Hippocampal formation (tissue), 2 donors: ENCODE results near the gene LRRC14B.

Source experiments
- DNase-seq, 2 donors: peaks; one replicate each; lab custom pipeline; 2025; lab: John Stamatoyannopoulos, UW

The LRRC14B gene

DNA sequence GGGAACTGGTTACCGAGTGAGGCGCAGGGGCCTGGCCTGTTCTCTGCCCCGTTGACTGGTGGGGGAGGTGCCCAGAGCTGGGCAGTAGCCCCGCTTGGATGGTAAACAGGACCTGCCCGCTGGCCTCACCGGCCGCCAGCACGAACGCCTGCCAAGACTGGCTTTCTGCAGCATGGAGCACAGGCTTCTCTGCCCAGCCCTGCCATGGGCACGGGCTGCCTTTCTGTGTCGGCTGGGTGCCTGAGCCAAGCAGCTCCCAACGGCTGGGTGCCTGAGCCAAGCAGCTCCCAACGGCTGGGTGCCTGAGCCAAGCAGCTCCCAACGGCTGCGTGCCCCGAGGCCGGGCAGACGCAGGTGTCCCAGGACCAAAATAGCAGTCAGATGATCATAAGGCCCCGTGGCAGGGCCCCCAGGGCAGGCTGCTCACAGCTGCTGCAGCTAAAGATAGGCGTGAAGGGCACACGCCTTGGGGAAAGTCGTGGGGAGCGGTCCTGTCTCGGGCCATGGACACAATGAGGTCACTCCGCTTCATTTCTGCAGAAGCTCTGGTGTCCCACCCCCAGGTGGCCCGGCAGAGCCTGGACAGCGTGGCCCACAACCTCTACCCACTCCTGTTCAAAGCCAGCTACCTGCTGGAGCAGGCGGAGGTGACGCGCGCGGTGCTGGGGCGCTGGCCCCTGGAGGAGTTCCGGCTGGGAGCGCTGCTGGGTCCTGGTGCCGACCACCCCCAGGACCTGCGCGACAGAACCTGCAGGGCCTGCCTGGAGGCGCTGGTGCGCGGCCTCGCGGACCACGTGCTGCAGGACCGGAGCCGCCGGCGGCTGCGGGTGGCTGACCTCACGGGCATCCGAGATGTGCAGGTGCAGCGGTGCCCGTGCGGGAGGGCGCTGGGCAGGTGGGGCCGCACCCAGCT is at the start of gene LRRC14B:
TSS of gene LRRC14B (plus strand) at position 460 of the 913 bp plus-strand sequence. CDS start at position 504, 44 bp downstream.
- DNase-seq = peak; percentile 25 to 31

DNA sequence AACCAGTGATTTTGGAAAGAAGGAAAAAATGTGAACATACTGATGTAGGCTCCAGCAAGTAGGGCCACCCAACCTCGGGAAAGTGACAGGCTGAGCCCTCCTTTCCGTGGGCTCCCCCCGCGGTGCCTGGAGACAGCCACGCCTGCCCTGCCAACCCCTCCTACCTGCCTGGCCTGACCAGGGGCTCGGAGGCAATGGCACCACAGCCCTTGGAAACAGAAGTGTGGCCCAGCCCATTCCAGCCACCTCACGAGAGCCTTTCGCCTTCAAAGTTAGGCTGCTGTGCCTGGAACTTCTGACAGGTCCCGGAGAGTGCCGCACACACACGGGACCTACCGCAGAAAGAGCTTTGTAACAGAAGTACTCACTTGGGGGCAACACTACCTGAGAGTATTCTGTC is 49.5 kb upstream of the LRRC14B start:
- no peak for DNase-seq

DNA sequence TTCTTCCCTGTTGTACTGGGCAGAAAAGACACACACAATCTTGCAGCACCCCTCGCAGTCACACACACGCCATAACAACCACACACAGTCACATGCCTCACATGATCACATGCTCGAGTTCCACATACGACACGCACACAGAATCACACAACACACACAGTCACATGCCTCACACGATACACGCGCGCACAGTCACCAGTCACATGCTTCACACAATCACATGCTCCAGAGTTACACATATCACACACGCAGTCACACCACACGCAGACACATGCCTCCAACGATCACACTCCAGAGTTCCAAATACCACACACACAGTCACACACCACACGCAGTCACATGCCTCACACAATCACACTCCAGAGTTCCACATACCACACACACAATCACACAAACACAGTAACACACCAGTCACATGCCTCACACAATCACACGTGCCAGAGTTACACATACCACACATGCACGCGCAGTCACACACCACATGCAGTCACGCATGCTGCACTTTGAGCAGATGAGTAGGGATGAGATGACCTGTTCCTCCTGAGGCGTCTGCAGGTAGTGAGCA is 49.0 kb upstream of the LRRC14B start:
- DNase-seq = no peak

DNA sequence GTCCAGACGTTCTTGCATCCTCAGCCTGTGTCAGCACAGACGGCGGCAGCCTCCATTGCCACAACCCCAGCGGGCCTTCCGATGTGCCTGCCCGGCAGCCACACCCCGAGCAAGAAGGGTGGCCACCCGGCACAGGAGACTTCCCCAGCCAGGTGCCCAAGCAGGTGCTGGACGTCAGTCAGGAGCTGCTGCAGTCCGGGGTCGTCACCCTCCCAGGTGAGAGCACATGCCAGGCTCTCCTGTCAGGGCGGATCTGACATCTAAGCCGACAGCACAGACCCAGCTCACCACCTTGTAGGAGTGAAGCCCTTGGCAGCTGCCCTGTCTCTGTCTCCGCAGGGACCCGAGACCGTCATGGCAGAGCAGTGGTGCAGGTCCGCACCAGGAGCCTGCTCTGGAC is 48.3 kb upstream of the LRRC14B start:
- no peak for DNase-seq

DNA sequence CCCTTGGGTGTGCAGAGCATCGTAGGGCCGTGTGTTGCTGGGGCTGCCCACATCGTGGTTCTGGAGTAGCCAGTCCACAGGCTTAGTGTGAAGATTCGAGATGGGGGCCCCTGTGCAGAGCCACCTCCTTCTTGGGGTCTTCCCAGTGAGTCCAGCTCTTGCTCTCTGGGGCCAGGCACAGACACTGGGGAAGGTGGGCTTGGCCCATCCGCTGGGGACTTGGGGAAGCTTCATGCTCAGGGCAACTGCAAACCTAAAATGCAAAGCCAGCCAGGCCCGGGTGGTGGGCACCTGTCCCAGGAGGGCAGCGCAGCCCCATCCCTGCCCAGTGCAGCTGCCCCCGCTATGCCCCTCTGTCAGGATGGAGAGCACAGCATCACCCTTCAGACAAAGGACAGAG is 46.4 kb upstream of the LRRC14B start:
- no peak for DNase-seq

DNA sequence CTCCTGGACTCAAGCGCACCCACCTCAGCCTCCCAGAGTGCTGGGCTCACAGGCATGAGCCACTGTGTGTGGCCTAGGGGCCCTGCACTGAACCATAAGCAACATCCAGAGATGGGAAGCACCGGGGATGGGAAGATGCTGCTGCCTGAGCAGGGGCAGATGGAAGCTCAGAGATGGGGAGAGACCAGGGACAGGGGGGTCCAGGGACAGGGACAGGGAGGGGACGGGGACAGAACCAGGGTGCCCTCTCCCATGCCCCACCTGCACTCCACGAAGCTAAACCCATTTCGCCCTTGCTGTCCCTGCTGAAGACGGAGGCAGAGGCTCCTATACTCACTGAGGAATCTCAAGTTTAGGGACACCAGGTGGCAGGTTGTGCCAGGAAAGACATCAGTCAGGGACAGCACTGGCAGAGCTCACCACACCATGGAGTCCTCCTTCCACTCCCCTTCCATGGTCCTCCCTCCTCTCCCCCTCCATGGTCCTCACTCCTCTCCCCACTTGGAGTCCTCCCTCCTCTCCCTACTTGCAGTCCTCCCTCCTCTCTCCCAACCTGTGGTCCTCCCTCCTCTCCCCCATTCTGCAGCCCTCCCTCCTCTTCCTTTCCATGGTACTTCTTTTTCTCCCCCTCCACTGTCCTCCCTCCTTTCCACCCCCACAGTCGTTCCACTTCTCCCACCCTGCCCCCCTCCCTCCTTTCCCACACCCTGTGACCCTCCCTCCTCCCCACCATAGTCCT is 45.5 kb upstream of the LRRC14B start:
- DNase-seq = no peak

DNA sequence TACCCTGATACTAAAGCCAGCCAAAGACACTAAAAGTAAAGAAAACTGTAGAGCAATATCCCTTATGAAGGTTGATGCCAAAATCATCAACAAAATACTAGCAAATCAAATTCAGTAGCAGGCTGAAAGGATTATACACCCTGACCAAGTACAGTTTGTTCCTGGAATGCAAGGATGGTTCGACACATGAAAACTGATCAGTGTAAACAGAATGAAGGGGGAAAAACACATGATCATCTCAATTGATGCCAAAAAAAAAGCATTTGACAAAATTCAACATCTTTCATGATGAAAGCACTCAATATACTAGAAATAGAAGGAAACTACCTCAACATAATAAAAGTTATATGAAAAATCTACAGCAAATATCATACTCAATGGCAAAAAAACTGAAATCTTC is 43.5 kb upstream of the LRRC14B start:
- DNase-seq = no peak

DNA sequence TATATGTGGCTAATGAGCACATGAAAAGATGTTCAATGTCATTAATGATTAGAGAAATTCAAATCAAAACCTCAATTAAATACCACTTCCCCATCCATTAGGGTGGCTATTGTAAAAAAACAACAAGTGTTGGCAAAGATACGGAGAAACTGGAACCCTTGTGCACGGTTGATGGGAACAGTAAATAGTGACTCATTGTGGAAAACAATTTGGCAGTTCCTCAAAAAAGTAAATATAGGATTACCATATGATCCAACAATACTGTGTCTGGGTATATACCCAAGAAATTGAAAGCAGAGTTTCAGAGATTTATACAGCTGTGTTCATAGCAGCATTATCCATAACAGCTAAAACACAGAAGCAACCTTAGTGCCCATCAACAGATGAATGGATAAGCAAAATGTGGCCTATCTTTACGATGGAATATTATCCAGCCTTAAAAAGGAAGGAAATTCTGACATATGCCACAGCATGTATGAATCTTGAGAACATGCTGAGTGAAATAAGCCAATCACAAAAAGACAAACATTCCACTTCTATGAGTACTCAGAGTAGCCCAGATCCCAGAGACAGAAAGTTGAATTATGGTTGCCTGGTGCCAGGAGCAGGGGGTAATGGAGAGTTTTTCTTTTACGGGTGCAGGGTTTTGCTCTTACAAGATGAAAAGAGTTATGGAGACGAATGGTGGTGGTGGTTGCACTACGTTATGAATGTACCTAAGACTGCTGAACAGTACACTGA is 41.4 kb upstream of the LRRC14B start:
- no peak for DNase-seq

DNA sequence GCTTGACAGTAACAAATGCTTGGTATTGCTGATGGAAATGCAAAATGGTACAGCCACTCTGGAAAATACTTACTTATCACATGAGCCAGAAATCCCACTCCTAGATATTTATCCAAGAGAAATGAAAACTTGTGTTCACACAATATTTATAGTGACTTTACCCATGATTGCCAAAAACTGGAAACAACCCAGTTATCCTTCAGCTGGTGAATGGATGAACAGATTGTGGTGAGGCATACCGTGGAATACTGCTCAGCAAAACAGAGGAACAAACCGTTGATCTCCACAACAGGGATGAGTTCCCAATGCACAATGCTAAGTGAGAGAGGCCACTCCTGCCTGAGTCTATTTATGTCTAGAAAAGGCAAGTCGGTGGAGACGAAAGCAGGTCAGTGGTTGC is 40.5 kb upstream of the LRRC14B start:
- peak in 1 of 2 donors; percentile 4 for DNase-seq

DNA sequence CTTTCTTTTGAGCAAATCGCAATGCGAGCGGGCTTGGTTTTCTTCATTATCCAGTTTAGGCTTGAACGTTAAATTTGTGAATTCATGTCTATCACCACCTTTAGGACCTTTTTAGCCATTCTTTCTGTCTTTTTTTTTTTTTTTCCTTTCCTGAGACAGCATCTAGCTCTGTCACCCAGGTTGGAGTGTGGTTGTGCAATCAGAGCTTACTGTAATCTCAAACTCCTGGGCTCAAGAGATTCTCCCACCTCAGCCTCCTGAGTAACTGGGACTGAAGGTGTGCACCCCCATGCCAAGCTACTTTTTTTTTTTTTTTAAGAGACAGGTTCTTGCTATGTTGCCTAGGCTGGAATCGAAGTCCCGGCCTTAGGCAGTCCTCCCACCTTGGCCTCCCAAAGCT is 39.2 kb upstream of the LRRC14B start:
- DNase-seq = no peak

DNA sequence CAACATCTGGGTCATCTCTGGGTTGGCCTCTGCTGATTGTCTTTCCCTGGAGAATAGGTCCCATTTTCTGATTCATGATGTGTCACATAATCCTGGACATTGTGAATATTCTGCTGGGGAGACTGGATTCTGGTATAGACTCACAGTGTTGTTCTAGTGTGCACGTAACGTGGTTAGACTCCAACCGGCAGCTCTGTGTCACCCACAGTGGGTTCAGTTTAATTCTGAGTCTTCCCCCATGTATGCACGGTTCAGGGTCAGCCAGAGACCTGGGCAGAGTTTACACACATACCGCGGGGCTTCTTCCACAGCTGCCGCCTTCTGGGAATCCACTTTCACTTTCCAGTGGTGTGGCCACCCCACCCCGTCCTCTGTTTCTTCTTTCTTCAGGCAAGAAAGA is 38.0 kb upstream of the LRRC14B start:
- DNase-seq = no peak

DNA sequence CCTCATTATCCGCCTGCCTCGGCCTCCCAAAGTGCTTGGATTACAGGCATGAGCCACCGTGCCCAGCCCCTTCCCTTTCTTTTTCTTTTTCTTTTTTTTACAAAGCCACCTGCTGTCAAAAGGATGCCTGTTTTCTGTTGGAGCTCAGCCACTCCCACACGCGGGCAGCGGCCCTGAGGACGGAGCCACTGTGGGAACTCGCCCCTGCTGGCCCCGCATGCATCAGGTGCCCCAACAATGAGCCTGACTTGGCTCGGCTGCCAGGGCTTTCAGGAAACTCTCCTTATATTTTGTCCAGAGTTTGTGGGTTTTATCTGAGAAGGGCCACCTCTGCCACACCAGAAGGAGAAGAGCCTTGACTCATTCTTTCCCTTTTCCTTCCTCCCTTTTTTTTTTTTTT is 37.1 kb upstream of the LRRC14B start:
- no peak for DNase-seq

DNA sequence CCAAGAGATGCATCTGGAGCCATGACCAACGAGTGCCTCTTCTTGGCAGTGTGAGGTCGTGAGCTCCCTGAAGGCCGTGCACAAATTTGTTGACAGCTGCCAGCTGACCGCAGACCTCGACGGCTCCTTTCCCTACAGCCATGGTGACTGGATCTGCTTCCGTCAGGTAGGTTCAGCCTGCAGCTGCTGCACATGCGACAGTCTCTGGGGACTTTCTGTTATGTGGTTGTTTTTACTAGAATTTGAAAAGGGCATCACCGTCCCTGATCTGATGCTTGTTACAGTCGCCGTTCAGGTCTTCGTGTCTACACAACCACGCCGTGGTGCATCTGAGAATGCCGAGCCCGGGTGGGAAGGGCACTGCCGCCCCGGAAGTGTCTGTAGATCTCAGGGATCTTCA is 36.5 kb upstream of the LRRC14B start:
- DNase-seq = no peak

DNA sequence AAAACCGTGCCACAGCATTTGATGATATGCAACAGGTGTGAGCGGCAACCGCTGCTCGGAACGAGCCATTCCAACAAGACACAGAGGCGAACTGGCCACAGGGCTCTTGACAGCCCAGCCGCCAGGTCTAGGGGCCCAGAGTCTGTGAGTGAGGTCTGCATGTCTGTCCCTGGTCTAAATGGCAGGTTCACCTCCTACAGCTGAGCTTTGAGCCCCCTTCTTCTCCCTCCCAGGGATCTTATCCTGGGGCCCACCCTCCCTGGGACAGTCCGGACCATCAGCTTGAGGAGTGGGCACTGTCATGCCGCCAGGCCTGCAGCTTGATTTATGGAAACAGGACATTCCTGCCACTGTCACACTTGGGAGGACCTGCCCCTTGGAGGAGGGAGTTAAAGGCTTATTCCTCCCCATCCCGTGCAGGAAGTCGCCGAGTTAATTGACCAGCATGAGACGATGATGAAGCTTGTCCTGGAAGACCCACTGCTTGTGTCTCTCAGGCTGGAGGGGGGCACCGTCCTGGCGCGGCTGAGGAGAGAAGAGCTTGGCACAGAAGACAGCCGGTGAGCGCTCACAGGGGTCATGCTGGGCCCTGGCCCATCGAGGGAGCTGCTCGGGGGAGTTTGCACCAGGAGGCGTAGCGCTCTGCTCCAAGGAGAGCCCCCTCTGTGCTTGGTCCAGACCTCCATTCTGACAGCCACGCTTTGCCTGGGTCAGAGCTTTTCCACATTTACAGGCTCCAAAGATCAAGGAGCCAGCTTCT is 35.5 kb upstream of the LRRC14B start:
- DNase-seq = no peak

DNA sequence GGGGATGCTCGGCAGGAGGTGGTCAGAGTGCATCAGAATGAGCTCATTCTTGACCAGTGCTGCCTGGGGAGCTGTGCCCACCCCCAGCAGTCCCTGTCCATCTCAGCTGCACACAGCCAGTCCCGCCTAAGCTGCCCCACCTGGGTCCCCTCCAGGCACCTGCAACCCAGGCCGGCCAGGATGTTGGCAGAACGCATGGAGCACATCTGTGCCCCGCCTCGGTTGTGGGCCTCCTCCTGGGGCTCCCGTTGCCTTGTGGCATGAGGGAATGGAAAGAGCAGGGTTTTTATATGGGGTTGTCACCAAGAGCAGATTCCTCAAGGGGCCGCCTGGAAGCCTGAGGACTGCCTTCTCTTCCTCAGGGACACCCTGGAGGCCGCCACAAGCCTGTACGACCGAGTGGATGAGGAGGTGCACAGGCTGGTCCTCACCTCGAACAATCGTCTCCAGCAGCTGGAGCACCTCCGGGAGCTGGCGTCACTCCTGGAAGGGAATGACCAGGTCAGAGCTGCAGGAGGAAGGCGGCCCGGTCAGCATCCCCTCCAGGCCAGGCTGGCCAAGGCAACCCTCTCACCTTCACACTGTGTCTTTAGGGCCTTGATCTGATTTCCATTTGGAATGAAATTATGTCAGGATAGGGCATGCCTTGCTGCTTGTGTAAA is 34.8 kb upstream of the LRRC14B start:
- no peak for DNase-seq

DNA sequence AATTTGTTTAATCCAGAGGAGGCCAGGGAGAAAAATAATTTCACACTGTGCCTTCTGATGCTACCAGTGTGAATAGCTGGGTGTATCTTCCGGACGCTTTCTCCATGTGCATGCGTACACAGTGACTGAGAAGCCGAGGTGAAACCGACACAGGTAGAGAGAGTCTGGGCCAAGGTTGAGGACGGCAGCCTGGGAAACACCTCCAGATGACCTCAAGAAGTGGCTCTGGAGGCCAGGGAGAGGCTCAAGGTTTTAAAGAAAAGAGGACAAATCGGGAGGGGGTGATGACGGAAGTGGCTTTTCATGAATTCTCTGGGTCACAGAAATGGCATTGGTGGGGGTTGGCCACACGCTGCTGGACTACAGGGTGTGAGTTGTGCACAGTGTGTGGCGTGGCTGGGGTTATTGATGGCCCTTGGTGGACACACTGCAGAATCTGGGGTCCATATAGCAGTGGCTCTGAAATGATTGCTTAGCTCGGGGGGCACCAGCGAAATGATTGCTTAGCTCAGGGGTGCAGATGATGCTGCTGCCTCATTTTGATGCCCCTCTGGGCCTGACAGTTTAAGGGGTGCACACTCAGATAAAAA is 34.1 kb upstream of the LRRC14B start:
- DNase-seq = no peak

DNA sequence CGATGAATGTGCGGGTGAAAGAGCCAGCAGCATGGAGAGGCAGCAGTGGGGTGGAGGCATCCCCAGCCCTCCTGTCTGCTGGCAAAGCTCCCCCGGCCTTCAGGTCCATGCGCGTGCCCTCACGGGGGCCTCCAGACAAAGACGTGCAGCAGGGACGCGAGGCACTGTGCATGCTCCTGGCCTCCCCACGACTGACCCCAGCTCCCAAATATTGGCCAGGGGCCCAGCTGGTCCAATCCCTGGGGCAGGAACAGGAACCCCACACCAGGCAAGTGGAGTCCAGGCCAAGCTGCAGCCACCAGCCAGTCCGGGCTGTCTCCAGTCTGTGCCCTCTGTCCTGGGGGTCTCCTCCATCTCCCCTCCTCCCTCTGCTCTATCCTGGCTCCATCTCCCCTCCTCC is 33.5 kb upstream of the LRRC14B start:
- no peak for DNase-seq

DNA sequence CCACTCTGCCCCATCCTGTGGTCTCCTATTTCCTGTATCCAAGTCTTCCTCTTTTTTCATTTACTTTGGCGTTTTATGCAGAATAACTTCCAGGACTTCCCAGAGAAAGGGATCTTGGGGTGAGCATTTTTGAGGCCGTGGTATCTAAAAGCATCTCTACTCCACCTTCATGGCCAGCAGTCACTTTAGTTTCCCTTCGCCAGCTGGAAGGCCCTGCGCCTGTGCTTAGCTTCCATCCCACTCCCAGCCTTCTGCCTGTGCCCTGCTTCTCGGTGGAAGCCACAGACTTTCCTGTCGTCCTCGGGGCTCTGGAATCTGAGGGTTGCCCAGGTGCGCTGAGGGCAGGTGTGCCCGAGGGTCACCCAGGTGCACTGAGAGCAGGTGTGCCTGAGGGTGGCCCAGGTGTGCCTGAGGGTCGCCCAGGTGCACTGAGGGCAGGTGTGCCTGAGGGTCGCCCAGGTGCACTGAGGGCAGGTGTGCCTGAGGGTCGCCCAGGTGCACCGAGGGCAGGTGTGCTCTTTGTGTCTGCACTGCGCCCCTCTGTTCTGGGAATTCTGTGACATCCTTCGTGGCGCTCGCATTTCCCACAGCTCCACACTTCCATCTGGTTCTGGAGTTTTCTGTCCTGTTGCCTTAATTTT is 32.4 kb upstream of the LRRC14B start:
- no peak for DNase-seq

DNA sequence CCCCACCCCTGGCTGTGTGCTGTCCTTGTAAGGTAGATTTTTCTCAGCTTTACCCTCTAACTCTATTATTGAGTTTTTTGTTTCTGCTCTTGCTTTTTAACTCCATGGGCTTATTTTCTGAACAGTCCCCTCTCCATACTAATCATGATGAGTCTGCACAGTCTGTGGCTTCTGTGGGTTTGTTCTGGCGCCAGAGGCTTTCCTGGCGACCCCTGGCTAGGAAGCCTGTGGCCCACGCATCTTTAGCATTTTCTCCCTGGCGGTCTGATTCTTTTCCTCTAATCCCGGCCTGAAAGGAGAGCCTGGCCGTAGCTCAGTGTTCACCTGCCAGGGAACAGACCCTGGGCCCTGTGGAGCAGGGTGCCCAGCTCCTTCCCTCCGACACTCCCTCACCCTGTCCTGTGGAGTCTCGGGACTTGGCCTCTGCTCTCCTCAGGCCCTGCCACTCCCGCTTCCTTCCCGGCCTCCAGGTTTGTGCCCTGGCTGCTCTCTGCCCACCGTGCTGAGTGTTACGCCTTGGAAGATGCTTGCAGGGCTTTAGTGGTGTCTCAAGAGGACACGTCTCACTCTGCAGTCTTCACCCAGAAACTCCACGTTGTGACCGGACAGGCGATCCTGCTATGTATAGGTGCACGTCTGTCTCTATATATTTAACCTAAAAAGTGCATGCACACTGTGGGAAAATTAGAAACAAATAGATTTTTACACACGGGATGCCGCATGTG is 31.7 kb upstream of the LRRC14B start:
- no peak for DNase-seq
